Anterior cingulate cortex (tissue), 58 donors: ENCODE measurements around the gene CITED4.

Experiments
- DNase-seq, 58 donors: peaks; one replicate each; lab custom pipeline; 2025; lab: John Stamatoyannopoulos, UW

Gene CITED4

GRCh38 chr1:40887012-40887378 is 24.8 kb upstream of the CITED4 start:
- no peak for DNase-seq

- DNase-seq, result no peak
These were observed 24.3 kb upstream of the CITED4 start for GRCh38 chr1:40886318-40887011.

- DNase-seq, result no peak
These were observed 22.1 kb upstream of the CITED4 start for GRCh38 chr1:40884055-40884795.

- no peak for DNase-seq
These were observed 18.8 kb upstream of the CITED4 start for GRCh38 chr1:40880813-40881549.

GRCh38 chr1:40879482-40880175 is 17.5 kb upstream of the CITED4 start:
- no peak for DNase-seq

GRCh38 chr1:40878906-40879305 is 16.7 kb upstream of the CITED4 start:
- DNase-seq, result no peak

GRCh38 chr1:40877698-40878097 is 15.5 kb upstream of the CITED4 start:
- peak in 2 of 58 donors; percentile 5 to 32 for DNase-seq

- DNase-seq, result no peak
These were observed 14.7 kb upstream of the CITED4 start for GRCh38 chr1:40876891-40877290.

- no peak for DNase-seq
These were observed 14.2 kb upstream of the CITED4 start for GRCh38 chr1:40876436-40876761.

- no peak for DNase-seq
These were observed 11.8 kb upstream of the CITED4 start for GRCh38 chr1:40873863-40874472.

- no peak for DNase-seq
These were observed 10.1 kb upstream of the CITED4 start for GRCh38 chr1:40872276-40872675.

- no peak for DNase-seq
These were observed 8.1 kb upstream of the CITED4 start for GRCh38 chr1:40870135-40870728.

- DNase-seq, result no peak
These were observed 6.0 kb upstream of the CITED4 start for GRCh38 chr1:40868051-40868723.

GRCh38 chr1:40861224-40862003 is 749 bp downstream of the CITED4 start:
- peak in 3 of 58 donors; percentile 11 to 32 (median 29) for DNase-seq

- DNase-seq, result peak in 1 of 58 donors; percentile 12
These were observed 1.4 kb downstream of the CITED4 start for GRCh38 chr1:40860706-40861223.

GRCh38 chr1:40858856-40859416 is 3.2 kb downstream of the CITED4 start:
- no peak for DNase-seq

- no peak for DNase-seq
These were observed 4.4 kb downstream of the CITED4 start for GRCh38 chr1:40857737-40858136.

GRCh38 chr1:40856656-40857302 is 5.4 kb downstream of the CITED4 start:
- DNase-seq, result no peak
